OCI-LY3 (cell line): Measurements from ENCODE around the gene ZNF423.

Experiments used
- H2AFZ ChIP-seq: fragments of 200-600, 300-600 bp; shearing (Covaris generic); 2 replicates; pipeline ENCODE4 v1.6.0; 2014; ENCODE audit warnings: antibody characterized with exemption, low read depth, low read length
- H3K27ac ChIP-seq: fragments of 200-600, 300-600 bp; sonication (generic); 2 replicates; pipeline ENCODE4 v1.5.1; 2014; ENCODE audit warnings: mild to moderate bottlenecking, low read length, moderate library complexity, mixed read lengths
- H3K27me3 ChIP-seq: fragments of 200-600, 300-600 bp; sonication (generic); 2 replicates; pipeline ENCODE4 v1.6.1; 2014; ENCODE audit warnings: low read depth, low read length, mixed read lengths
- H3K36me3 ChIP-seq: fragments of 200-600, 300-600 bp; sonication (generic); replicated peaks from 2 replicates; pipeline ENCODE3; 2014; ENCODE audit warnings: low read depth, low read length, mixed read lengths
- H3K4me1 ChIP-seq: fragments of 300-600, 200-600 bp; sonication (generic); 2 replicates; pipeline ENCODE4 v1.6.1; 2014; ENCODE audit warnings: low read length, mixed read lengths
- H3K4me2 ChIP-seq: fragments of 200-600, 300-600 bp; sonication (generic); 2 replicates; pipeline ENCODE4 v1.6.1; 2014; ENCODE audit warnings: low read length, mixed read lengths
- H3K4me3 ChIP-seq: fragments of 300-600, 200-600 bp; sonication (generic); 2 replicates; pipeline ENCODE4 v1.5.1; 2014; ENCODE audit warnings: antibody characterized with exemption, mild to moderate bottlenecking, low read length, moderate library complexity
- H3K79me2 ChIP-seq: fragments of 300-600, 200-600 bp; shearing (Covaris generic); 2 replicates; pipeline ENCODE4 v1.6.1; 2014; ENCODE audit warnings: mild to moderate bottlenecking, low read length, mixed read lengths
- H3K9ac ChIP-seq: fragments of 300-600, 200-600 bp; shearing (Covaris generic); 2 replicates; pipeline ENCODE4 v1.6.0; 2014; ENCODE audit warnings: mild to moderate bottlenecking, low read length, moderate library complexity
- H3K9me3 ChIP-seq: fragments of 200-600, 300-600 bp; shearing (Covaris generic); 2 replicates; pipeline ENCODE4 v1.6.1; 2014; ENCODE audit warnings: low read length, mixed read lengths; ENCODE audit not compliant: insufficient read depth
- H4K20me1 ChIP-seq: fragments of 200-600, 300-600 bp; sonication (generic); 2 replicates; pipeline ENCODE4 v1.6.1; 2016; ENCODE audit warnings: low read length, mixed read lengths; ENCODE audit not compliant: insufficient read depth
- CTCF ChIP-seq: fragments of 200-600, 300-600 bp; sonication (generic); IDR thresholded peaks from 2 replicates; pipeline ENCODE4 v1.5.1; 2014; ENCODE audit warnings: antibody characterized with exemption, low read length, low read depth
- EZH2phosphoT487 ChIP-seq: fragments of 200-600 bp; shearing (Covaris generic); IDR thresholded peaks from 2 replicates; pipeline ENCODE4 v1.6.1; 2018; ENCODE audit warnings: antibody characterized with exemption, mixed run types, low read depth

Gene ZNF423

GRCh38 chr16:49608098-49608497 lies 247.8 kb downstream of the ZNF423 start:
- H3K79me2 ChIP-seq: no peaks in the 10 kb centered on the region
- H2AFZ ChIP-seq: no peak overlapping the region
- no peaks in the 10 kb centered on the region for H3K9me3 ChIP-seq
- no peaks in the 10 kb centered on the region for H3K36me3 ChIP-seq
- H3K27me3 ChIP-seq: peaks cover 31% of the 10 kb centered on the region
- H3K27ac ChIP-seq: no peak overlapping the region
- TF ChIP-seq EZH2phosphoT487 (no peak), CTCF (no peak)
- no peak overlapping the region for H3K4me3 ChIP-seq
- H3K4me2 ChIP-seq: no peak overlapping the region
- H3K4me1 ChIP-seq: no peaks in the 10 kb centered on the region
- no peak overlapping the region for H3K9ac ChIP-seq
- H4K20me1 ChIP-seq: no peaks in the 10 kb centered on the region

GRCh38 chr16:49605536-49606254 lies 250.2 kb downstream of the ZNF423 start:
- Histone ChIP-seq H3K27me3 (peaks cover 39% of the 10 kb centered on the region), H3K4me2 (no peak overlapping the region), H3K36me3 (no peaks in the 10 kb centered on the region), H4K20me1 (no peaks in the 10 kb centered on the region), H3K9ac (no peak overlapping the region), H3K27ac (no peak overlapping the region), H3K4me3 (no peak overlapping the region), H3K9me3 (no peaks in the 10 kb centered on the region), H2AFZ (no peak overlapping the region), H3K4me1 (no peaks in the 10 kb centered on the region), H3K79me2 (no peaks in the 10 kb centered on the region)
- TF ChIP-seq CTCF (no peak), EZH2phosphoT487 (no peak)

GRCh38 chr16:49604602-49605001 lies 251.3 kb downstream of the ZNF423 start:
- Histone ChIP-seq H3K27me3 (peaks cover 40% of the 10 kb centered on the region), H3K79me2 (no peaks in the 10 kb centered on the region), H3K9me3 (no peaks in the 10 kb centered on the region), H3K36me3 (no peaks in the 10 kb centered on the region), H3K27ac (no peak overlapping the region), H3K4me3 (no peak overlapping the region), H3K4me1 (no peaks in the 10 kb centered on the region), H2AFZ (no peak overlapping the region), H3K9ac (no peak overlapping the region), H4K20me1 (no peaks in the 10 kb centered on the region), H3K4me2 (no peak overlapping the region)
- no peak for TF ChIP-seq CTCF
- no peak for TF ChIP-seq EZH2phosphoT487

GRCh38 chr16:49603956-49604355 lies 252.0 kb downstream of the ZNF423 start:
- H3K4me3 ChIP-seq: no peak overlapping the region
- H3K9ac ChIP-seq: no peak overlapping the region
- no peaks in the 10 kb centered on the region for H3K4me1 ChIP-seq
- no peak overlapping the region for H3K27ac ChIP-seq
- H3K4me2 ChIP-seq: no peak overlapping the region
- H3K9me3 ChIP-seq: no peaks in the 10 kb centered on the region
- TF ChIP-seq CTCF: no peak
- no peak for TF ChIP-seq EZH2phosphoT487
- no peak overlapping the region for H2AFZ ChIP-seq
- no peaks in the 10 kb centered on the region for H3K79me2 ChIP-seq
- H4K20me1 ChIP-seq: no peaks in the 10 kb centered on the region
- no peaks in the 10 kb centered on the region for H3K36me3 ChIP-seq
- peaks cover 47% of the 10 kb centered on the region for H3K27me3 ChIP-seq
